Nephron (organoid): ENCODE results near the gene PCBP4.
A peak's percentile ranks its signal among the peaks of the same experiment; 100 is the strongest.

ENCODE experiments used
- H3K27ac Mint-ChIP-seq, 3 experiments: 2 replicates each; pipeline ENCODE4 v1.8.0; 2020; ENCODE audit warnings: mixed read lengths in 3 of 3, mild to moderate bottlenecking in 2 of 3, moderate library complexity in 1 of 3
- H3K27me3 Mint-ChIP-seq: 2 replicates; pipeline ENCODE4 v1.8.0; 2021; ENCODE audit warnings: low read depth, mild to moderate bottlenecking, moderate library complexity, mixed read lengths
- H3K36me3 Mint-ChIP-seq: 2 replicates; pipeline ENCODE4 v1.8.0; 2020; ENCODE audit warnings: low read depth, mixed read lengths
- H3K4me1 Mint-ChIP-seq: 2 replicates; pipeline ENCODE4 v1.8.0; 2020; ENCODE audit warnings: mixed read lengths
- H3K4me3 Mint-ChIP-seq, 3 experiments: 2 replicates each; pipeline ENCODE4 v1.8.0; 2020; ENCODE audit warnings: mild to moderate bottlenecking in 3 of 3, mixed read lengths in 3 of 3, moderate library complexity in 2 of 3
- H3K9me3 Mint-ChIP-seq: 2 replicates; pipeline ENCODE4 v1.8.0; 2020; ENCODE audit warnings: mixed read lengths
- TF ChIP-seq, protein P1 (sequence below), 3 experiments: fragments of 200-600 bp; sonication (generic); IDR thresholded peaks; one replicate each; pipeline ENCODE4 v1.5.0; 2021; ENCODE audit warnings: antibody characterized with exemption in 3 of 3; ENCODE audit not compliant: unreplicated experiment in 3 of 3

PCBP4 gene

DNA sequence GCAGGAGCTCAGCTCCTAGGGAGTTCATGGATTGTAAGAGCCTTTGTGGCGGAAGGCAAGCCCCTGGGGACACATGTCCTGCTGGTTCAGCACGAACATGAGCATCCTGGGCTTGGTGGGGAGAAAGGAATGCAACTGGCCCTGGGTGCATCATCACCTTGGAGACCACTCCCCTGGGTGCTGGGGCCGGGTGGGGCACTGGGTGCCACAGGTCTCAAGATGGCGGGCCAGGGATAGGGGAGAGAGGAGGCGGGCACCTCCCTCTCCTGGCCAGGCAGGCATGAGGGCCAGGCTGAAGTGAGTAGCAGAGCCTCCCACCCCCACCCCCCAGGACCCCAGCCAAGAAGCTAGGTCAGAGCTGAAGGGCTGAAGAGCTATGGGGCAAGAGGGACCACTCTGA, 768 bp downstream of the PCBP4 start:
- H3K27me3 Mint-ChIP-seq: peaks cover 3% of the 10 kb centered on the region

DNA sequence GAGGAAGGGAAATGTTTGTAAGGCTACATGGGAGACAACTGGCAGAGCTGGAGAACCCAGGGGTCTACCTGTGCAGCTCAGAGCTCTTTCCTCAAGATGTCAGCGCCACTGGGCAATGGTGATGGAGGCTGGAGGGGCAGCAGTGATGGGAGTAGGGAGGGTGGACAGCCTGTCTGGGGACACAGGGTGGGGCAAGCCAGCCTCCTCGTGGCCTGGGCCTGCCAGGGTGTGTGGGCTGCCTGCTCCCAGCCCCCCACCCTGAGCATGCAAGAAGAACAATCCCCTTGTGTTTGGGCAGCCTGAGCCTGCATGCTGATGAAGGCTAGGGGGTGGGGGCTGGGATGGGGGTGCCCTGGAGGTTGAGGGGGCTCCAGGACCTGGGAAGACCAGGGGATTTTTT, 1.2 kb downstream of the PCBP4 start:
- Mint-ChIP-seq H3K4me3 (peak overlapping the region; percentile 94 to 97 (median 96)), H3K9me3 (no peaks in the 10 kb centered on the region), H3K27ac (peak overlapping the region; percentile 42 to 92 (median 91)), H3K27me3 (peaks cover 3% of the 10 kb centered on the region), H3K4me1 (peaks cover 64% of the 10 kb centered on the region), H3K36me3 (peaks cover 3% of the 10 kb centered on the region)
- TF ChIP-seq, protein P1, sequence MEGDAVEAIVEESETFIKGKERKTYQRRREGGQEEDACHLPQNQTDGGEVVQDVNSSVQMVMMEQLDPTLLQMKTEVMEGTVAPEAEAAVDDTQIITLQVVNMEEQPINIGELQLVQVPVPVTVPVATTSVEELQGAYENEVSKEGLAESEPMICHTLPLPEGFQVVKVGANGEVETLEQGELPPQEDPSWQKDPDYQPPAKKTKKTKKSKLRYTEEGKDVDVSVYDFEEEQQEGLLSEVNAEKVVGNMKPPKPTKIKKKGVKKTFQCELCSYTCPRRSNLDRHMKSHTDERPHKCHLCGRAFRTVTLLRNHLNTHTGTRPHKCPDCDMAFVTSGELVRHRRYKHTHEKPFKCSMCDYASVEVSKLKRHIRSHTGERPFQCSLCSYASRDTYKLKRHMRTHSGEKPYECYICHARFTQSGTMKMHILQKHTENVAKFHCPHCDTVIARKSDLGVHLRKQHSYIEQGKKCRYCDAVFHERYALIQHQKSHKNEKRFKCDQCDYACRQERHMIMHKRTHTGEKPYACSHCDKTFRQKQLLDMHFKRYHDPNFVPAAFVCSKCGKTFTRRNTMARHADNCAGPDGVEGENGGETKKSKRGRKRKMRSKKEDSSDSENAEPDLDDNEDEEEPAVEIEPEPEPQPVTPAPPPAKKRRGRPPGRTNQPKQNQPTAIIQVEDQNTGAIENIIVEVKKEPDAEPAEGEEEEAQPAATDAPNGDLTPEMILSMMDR (IDR thresholded peaks at IDR 0.05; ENCODE audit: unreplicated experiment in 3 of 3): no peak

More for the DNA sequence above, 768 bp downstream of the PCBP4 start:
- Mint-ChIP-seq H3K9me3 (no peaks in the 10 kb centered on the region), H3K4me1 (peaks cover 64% of the 10 kb centered on the region), H3K27ac (peak overlapping the region; percentile 42 to 92 (median 91)), H3K36me3 (no peaks in the 10 kb centered on the region), H3K4me3 (peak overlapping the region; percentile 94 to 97 (median 96))
- TF ChIP-seq, protein P1 (IDR thresholded peaks at IDR 0.05; ENCODE audit: unreplicated experiment in 3 of 3): no peak

DNA sequence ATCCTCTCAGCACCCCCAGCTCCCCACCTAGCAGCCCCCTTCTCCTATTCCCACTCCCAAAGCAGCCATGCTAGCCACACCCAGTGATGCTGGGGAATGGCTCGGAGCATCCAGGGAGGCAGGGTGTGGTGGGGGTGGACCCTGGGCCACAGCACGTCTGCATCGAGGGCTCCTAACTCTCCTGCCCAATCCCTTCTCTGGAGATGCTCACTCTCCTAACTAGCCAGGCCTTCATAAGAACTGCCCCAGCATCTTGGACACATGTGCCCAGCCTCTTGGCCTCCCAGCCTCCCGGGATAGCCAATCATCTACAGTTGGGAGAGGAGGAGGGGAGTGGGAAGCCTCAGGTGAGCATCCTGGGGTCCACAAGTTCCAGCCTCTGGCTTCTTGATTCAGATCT, 2.7 kb downstream of the PCBP4 start:
- H3K9me3 Mint-ChIP-seq: no peaks in the 10 kb centered on the region
- peak overlapping the region; percentile 82 to 97 (median 94) for H3K4me3 Mint-ChIP-seq
- TF ChIP-seq, protein P1 (IDR thresholded peaks at IDR 0.05; ENCODE audit: unreplicated experiment in 3 of 3): no peak
- H3K27me3 Mint-ChIP-seq: peaks cover 3% of the 10 kb centered on the region
- peaks cover 3% of the 10 kb centered on the region for H3K36me3 Mint-ChIP-seq
- peak overlapping the region; percentile 27 to 83 (median 42) for H3K27ac Mint-ChIP-seq
- peaks cover 56% of the 10 kb centered on the region for H3K4me1 Mint-ChIP-seq

DNA sequence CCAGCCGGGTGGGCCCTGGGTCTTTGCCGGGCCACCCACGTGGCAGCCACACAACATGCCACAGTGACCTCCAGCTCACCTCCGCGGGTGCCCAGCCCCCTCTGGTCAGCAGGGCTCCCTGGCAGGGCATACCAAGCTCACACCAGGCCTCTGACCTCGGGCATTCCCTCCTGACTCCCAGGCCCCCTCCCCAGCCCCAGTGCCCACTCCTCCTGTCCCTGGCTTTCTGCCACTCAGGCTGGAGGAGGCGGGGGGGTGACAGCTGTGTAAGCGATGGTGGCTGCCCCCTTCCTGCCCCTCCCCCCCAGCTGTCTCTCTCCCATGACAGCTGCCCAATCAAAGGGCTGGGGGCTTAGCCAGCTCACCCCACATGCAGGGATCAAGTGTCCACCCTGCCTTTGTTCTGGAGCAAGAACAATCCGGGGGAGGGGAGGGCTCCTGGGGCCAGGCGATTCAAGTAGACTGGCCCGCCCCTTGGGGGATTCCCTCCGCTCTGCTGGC, 3.3 kb downstream of the PCBP4 start:
- H3K4me3 Mint-ChIP-seq: peak overlapping the region; percentile 82 to 97 (median 94)
- no peaks in the 10 kb centered on the region for H3K9me3 Mint-ChIP-seq
- peaks cover 3% of the 10 kb centered on the region for H3K36me3 Mint-ChIP-seq
- peaks cover 52% of the 10 kb centered on the region for H3K4me1 Mint-ChIP-seq
- TF ChIP-seq, protein P1 (IDR thresholded peaks at IDR 0.05; ENCODE audit: unreplicated experiment in 3 of 3): no peak
- peaks cover 3% of the 10 kb centered on the region for H3K27me3 Mint-ChIP-seq
- peak overlapping the region; percentile 27 to 83 (median 42) for H3K27ac Mint-ChIP-seq

DNA sequence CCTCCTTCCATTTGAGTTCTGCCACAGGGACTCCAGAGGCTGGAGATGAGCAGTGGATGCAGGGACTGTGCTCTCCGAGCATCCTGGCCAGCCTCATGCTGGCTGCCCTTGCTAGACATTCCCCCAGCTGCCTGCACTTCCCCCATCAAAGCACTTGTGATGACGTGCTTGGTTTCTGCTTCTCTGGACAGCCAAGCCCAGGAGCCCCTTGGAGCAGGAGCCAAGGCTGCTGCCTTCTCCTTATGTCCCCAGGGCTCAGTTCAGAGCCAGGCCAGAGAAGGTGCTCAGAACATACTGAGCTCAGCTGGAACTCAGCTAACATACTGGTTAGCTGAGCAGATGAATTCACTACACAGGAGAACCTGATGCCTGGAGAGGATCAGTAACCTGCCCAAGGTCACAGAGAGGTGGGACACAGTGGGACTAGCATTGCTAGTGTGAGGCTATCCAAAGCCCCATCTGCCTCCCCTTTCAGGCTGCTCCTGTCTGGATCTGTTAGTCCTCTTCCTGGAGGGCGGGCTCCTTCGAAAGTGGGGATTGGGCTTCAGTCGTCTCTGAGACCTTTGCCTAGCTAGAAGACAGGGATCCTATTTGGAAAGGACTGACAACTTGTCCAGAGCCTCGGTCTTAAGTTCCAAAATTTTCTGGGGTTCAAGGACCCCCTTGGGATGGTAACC, 4.3 kb downstream of the PCBP4 start:
- TF ChIP-seq, protein P1 (IDR thresholded peaks at IDR 0.05; ENCODE audit: unreplicated experiment in 3 of 3): no peak
- Mint-ChIP-seq H3K27me3 (peaks cover 3% of the 10 kb centered on the region), H3K36me3 (peaks cover 10% of the 10 kb centered on the region), H3K4me1 (peaks cover 43% of the 10 kb centered on the region), H3K27ac (peak overlapping the region in 1 of 3 experiments; percentile 70), H3K4me3 (peak overlapping the region in 2 of 3 experiments; percentile 26 to 69), H3K9me3 (no peaks in the 10 kb centered on the region)
